T-helper 1 cell treated with Interleukin-12 subunit alpha and Interleukin-12 subunit beta and Interleukin-4 antibody, amounts not matched to agents 30 μg/mL and 1 μg/mL, for 36 hours (primary cell): ENCODE measurements around the gene PFDN1.

Experiments
- H3K27ac Mint-ChIP-seq: one replicate; pipeline ENCODE4 v1.8.0; 2021; ENCODE audit warnings: mild to moderate bottlenecking, mixed read lengths
- H3K27me3 Mint-ChIP-seq: one replicate; pipeline ENCODE4 v1.8.0; 2021; ENCODE audit warnings: low read depth, mixed read lengths
- H3K36me3 Mint-ChIP-seq: one replicate; pipeline ENCODE4 v1.8.0; 2021; ENCODE audit warnings: low read depth, mixed read lengths
- H3K4me1 Mint-ChIP-seq: one replicate; pipeline ENCODE4 v1.8.0; 2021; ENCODE audit warnings: low read depth, mixed read lengths
- H3K4me3 Mint-ChIP-seq: one replicate; pipeline ENCODE4 v1.8.0; 2021; ENCODE audit warnings: mild to moderate bottlenecking, moderate library complexity, mixed read lengths
- H3K9me3 Mint-ChIP-seq: one replicate; pipeline ENCODE4 v1.8.0; 2021; ENCODE audit warnings: mixed read lengths

PFDN1 gene

GRCh38 chr5:140321796-140322195, 18.9 kb upstream of the PFDN1 start:
- Mint-ChIP-seq H3K4me3 (no peak overlapping the region), H3K4me1 (peaks cover 2% of the 10 kb centered on the region), H3K27me3 (peaks cover 3% of the 10 kb centered on the region), H3K27ac (no peak overlapping the region), H3K9me3 (no peaks in the 10 kb centered on the region), H3K36me3 (peaks cover 2% of the 10 kb centered on the region)

- Mint-ChIP-seq H3K4me3 (no peak overlapping the region), H3K4me1 (peaks cover 1% of the 10 kb centered on the region), H3K36me3 (peaks cover 2% of the 10 kb centered on the region), H3K27ac (no peak overlapping the region), H3K27me3 (peaks cover 3% of the 10 kb centered on the region), H3K9me3 (no peaks in the 10 kb centered on the region)
Observed at GRCh38 chr5:140319833-140320232, 16.9 kb upstream of the PFDN1 start.

GRCh38 chr5:140318792-140319191, 15.9 kb upstream of the PFDN1 start:
- Mint-ChIP-seq H3K4me1 (no peaks in the 10 kb centered on the region), H3K27me3 (peaks cover 3% of the 10 kb centered on the region), H3K4me3 (no peak overlapping the region), H3K27ac (no peak overlapping the region), H3K9me3 (no peaks in the 10 kb centered on the region), H3K36me3 (peaks cover 2% of the 10 kb centered on the region)

- H3K9me3 Mint-ChIP-seq: no peaks in the 10 kb centered on the region
- H3K4me3 Mint-ChIP-seq: no peak overlapping the region
- H3K27ac Mint-ChIP-seq: no peak overlapping the region
- H3K27me3 Mint-ChIP-seq: peaks cover 3% of the 10 kb centered on the region
- H3K36me3 Mint-ChIP-seq: peaks cover 2% of the 10 kb centered on the region
- H3K4me1 Mint-ChIP-seq: peaks cover under 1% of the 10 kb centered on the region
Observed at GRCh38 chr5:140317859-140318258, 15.0 kb upstream of the PFDN1 start.

GRCh38 chr5:140312791-140313189, 9.9 kb upstream of the PFDN1 start:
- Mint-ChIP-seq H3K36me3 (no peaks in the 10 kb centered on the region), H3K27ac (no peak overlapping the region), H3K4me1 (peaks cover 12% of the 10 kb centered on the region), H3K27me3 (peaks cover 3% of the 10 kb centered on the region), H3K9me3 (no peaks in the 10 kb centered on the region), H3K4me3 (no peak overlapping the region)

GRCh38 chr5:140312067-140312790, 9.3 kb upstream of the PFDN1 start:
- Mint-ChIP-seq H3K4me1 (peaks cover 12% of the 10 kb centered on the region), H3K27ac (no peak overlapping the region), H3K36me3 (no peaks in the 10 kb centered on the region), H3K4me3 (no peak overlapping the region), H3K27me3 (no peaks in the 10 kb centered on the region), H3K9me3 (no peaks in the 10 kb centered on the region)

GRCh38 chr5:140311011-140311467, 8.1 kb upstream of the PFDN1 start:
- peaks cover 12% of the 10 kb centered on the region for H3K4me1 Mint-ChIP-seq
- H3K4me3 Mint-ChIP-seq: no peak overlapping the region
- no peaks in the 10 kb centered on the region for H3K36me3 Mint-ChIP-seq
- no peaks in the 10 kb centered on the region for H3K9me3 Mint-ChIP-seq
- H3K27ac Mint-ChIP-seq: no peak overlapping the region
- no peaks in the 10 kb centered on the region for H3K27me3 Mint-ChIP-seq

- H3K36me3 Mint-ChIP-seq: no peaks in the 10 kb centered on the region
- peaks cover 12% of the 10 kb centered on the region for H3K4me1 Mint-ChIP-seq
- H3K9me3 Mint-ChIP-seq: no peaks in the 10 kb centered on the region
- no peak overlapping the region for H3K4me3 Mint-ChIP-seq
- no peaks in the 10 kb centered on the region for H3K27me3 Mint-ChIP-seq
- H3K27ac Mint-ChIP-seq: no peak overlapping the region
Observed at GRCh38 chr5:140310434-140310833, 7.5 kb upstream of the PFDN1 start.

GRCh38 chr5:140309706-140310249, 6.9 kb upstream of the PFDN1 start:
- no peaks in the 10 kb centered on the region for H3K9me3 Mint-ChIP-seq
- no peaks in the 10 kb centered on the region for H3K36me3 Mint-ChIP-seq
- H3K27ac Mint-ChIP-seq: no peak overlapping the region
- H3K4me1 Mint-ChIP-seq: peaks cover 12% of the 10 kb centered on the region
- H3K4me3 Mint-ChIP-seq: no peak overlapping the region
- no peaks in the 10 kb centered on the region for H3K27me3 Mint-ChIP-seq

GRCh38 chr5:140305471-140305870, 2.6 kb upstream of the PFDN1 start:
- Mint-ChIP-seq H3K27ac (no peak overlapping the region), H3K4me1 (peaks cover 15% of the 10 kb centered on the region), H3K4me3 (no peak overlapping the region), H3K9me3 (no peaks in the 10 kb centered on the region), H3K27me3 (no peaks in the 10 kb centered on the region), H3K36me3 (peaks cover 1% of the 10 kb centered on the region)

- Mint-ChIP-seq H3K36me3 (peaks cover 8% of the 10 kb centered on the region), H3K9me3 (no peaks in the 10 kb centered on the region), H3K4me1 (peaks cover 19% of the 10 kb centered on the region), H3K27ac (no peak overlapping the region), H3K4me3 (no peak overlapping the region), H3K27me3 (no peaks in the 10 kb centered on the region)
Observed at GRCh38 chr5:140303966-140304365, 1.1 kb upstream of the PFDN1 start.

GRCh38 chr5:140301136-140301535, 1.8 kb downstream of the PFDN1 start:
- Mint-ChIP-seq H3K27me3 (no peaks in the 10 kb centered on the region), H3K27ac (no peak overlapping the region), H3K4me1 (peaks cover 31% of the 10 kb centered on the region), H3K36me3 (peaks cover 21% of the 10 kb centered on the region), H3K4me3 (peak overlapping the region; percentile 19), H3K9me3 (no peaks in the 10 kb centered on the region)

- Mint-ChIP-seq H3K4me1 (peaks cover 44% of the 10 kb centered on the region), H3K27me3 (no peaks in the 10 kb centered on the region), H3K27ac (no peak overlapping the region), H3K9me3 (no peaks in the 10 kb centered on the region), H3K4me3 (no peak overlapping the region), H3K36me3 (peaks cover 28% of the 10 kb centered on the region)
Observed at GRCh38 chr5:140299056-140299455, 3.8 kb downstream of the PFDN1 start.

GRCh38 chr5:140298183-140298601, 4.7 kb downstream of the PFDN1 start:
- H3K4me3 Mint-ChIP-seq: no peak overlapping the region
- peaks cover 28% of the 10 kb centered on the region for H3K36me3 Mint-ChIP-seq
- H3K27me3 Mint-ChIP-seq: no peaks in the 10 kb centered on the region
- no peak overlapping the region for H3K27ac Mint-ChIP-seq
- peaks cover 48% of the 10 kb centered on the region for H3K4me1 Mint-ChIP-seq
- no peaks in the 10 kb centered on the region for H3K9me3 Mint-ChIP-seq

- Mint-ChIP-seq H3K36me3 (peaks cover 28% of the 10 kb centered on the region), H3K4me1 (peaks cover 53% of the 10 kb centered on the region), H3K9me3 (no peaks in the 10 kb centered on the region), H3K27ac (no peak overlapping the region), H3K4me3 (no peak overlapping the region), H3K27me3 (no peaks in the 10 kb centered on the region)
Observed at GRCh38 chr5:140297283-140297682, 5.6 kb downstream of the PFDN1 start.
